LNCaP clone FGC (cell line): ENCODE results near the gene LAMTOR5.
"Not testable (repeated sequence)": the region's sequence is repeated elsewhere in the genome, so short reads cannot be mapped to it uniquely, and the experiment has no call there.

Experiments used
- DNase-seq: peaks from one replicate; pipeline ENCODE4 v3.0.0-alpha.2; 2011; ENCODE audit warnings: low read depth
- H3K4me3 ChIP-seq: 2 replicates; pipeline ENCODE4 v1.5.1; 2011; ENCODE audit warnings: mild to moderate bottlenecking, low read depth, low read length, control low read depth
- CTCF ChIP-seq: IDR thresholded peaks from 2 replicates; pipeline ENCODE4 v1.5.1; 2012; ENCODE audit warnings: mild to moderate bottlenecking; ENCODE audit not compliant: control insufficient read depth, insufficient read depth; ENCODE audit errors: extremely low read depth

Gene LAMTOR5

GRCh38 chr1:110450929-110451328 is 43.4 kb upstream of the LAMTOR5 start, which contains the start of gene PROK1:
Gene PROK1 (plus strand): TSS chr1:110451149. CDS start chr1:110451217, 68 bp downstream.
- H3K4me3 ChIP-seq: no peak within 1 kb of the TSS
- DNase-seq: no peak
- no peak for TF ChIP-seq CTCF

- DNase-seq: no peak
- H3K4me3 ChIP-seq: no peak overlapping the region
- no peak for TF ChIP-seq CTCF
Observed at GRCh38 chr1:110449661-110450651, 42.5 kb upstream of the LAMTOR5 start.

- TF ChIP-seq CTCF: no peak
- no peak for DNase-seq
Observed at GRCh38 chr1:110444561-110444960, 37.1 kb upstream of the LAMTOR5 start.

GRCh38 chr1:110443451-110443850 is 36.0 kb upstream of the LAMTOR5 start:
- no peak overlapping the region for H3K4me3 ChIP-seq
- TF ChIP-seq CTCF: no peak
- DNase-seq: no peak

More at GRCh38 chr1:110444561-110444960, 37.1 kb upstream of the LAMTOR5 start:
- H3K4me3 ChIP-seq: no peak overlapping the region

- no peak for TF ChIP-seq CTCF
- DNase-seq: no peak
Observed at GRCh38 chr1:110441888-110442287, 34.4 kb upstream of the LAMTOR5 start.

GRCh38 chr1:110440877-110441276 is 33.4 kb upstream of the LAMTOR5 start:
- no peak overlapping the region for H3K4me3 ChIP-seq
- no peak for TF ChIP-seq CTCF
- no peak for DNase-seq

More at GRCh38 chr1:110441888-110442287, 34.4 kb upstream of the LAMTOR5 start:
- H3K4me3 ChIP-seq: no peak overlapping the region

- H3K4me3 ChIP-seq, DNase-seq: not testable (repeated sequence)
Observed at GRCh38 chr1:110439873-110440272, 32.4 kb upstream of the LAMTOR5 start.
